HG03060 (cell line): ENCODE measurements around the gene KIF16B.
"Not testable (repeated sequence)": the region's sequence is repeated elsewhere in the genome, so short reads cannot be mapped to it uniquely, and the experiment has no call there.

Experiments
- ATAC-seq: cut with Tn5 transposase; IDR thresholded peaks from one replicate; pipeline ENCODE4 v1.9.1; 2021; ENCODE audit warnings: low read depth, moderate number of reproducible peaks; ENCODE audit not compliant: unreplicated experiment

The KIF16B gene

GRCh38 chr20:16271450-16271849 lies 301.8 kb downstream of the KIF16B start:
- ATAC-seq, result no peak

- no peak for ATAC-seq
Measured at GRCh38 chr20:16270989-16271388, 302.3 kb downstream of the KIF16B start.

- ATAC-seq, result no peak
Measured at GRCh38 chr20:16270314-16270931, 302.8 kb downstream of the KIF16B start.

DNA sequence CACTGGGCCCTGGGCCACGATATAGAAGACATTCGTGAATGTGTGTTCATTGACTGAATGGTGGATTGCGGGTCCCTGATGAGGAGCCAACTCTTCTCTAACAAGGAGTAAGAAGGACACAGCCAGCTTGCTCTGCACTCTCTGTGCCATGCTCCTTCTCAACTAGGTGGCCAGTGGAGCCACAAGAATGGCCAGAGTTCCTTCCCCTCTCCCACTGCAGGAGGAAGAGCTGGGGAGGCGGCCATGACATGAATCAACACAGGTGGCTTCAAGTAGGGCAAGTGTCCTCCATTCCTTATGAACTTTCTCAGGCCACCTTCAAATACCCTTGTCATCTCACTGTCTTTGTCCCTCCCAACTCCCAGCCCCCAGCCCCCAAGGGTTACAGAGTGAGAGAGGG lies 305.7 kb downstream of the KIF16B start:
- ATAC-seq, result no peak

DNA sequence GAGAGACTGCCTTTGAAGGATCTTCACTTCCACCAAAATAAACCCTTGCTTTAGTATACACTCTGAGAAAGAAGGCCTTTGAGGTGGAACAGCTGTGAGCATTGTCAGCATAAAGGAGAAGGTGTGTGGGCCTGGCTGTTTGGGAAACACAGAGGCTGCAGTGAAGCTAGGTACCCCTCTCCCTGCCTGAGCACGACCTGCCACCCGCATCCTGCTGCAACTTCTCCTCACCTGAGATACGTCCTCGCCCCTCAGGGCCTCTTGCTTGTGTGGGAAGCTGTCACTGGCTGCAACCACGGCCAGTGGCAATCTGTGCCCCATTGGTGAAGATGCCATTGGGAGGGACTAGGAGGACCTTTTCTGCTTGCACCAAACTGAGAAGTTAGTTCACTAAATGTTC lies 307.9 kb downstream of the KIF16B start:
- ATAC-seq, result no peak

GRCh38 chr20:16263582-16263981 lies 309.7 kb downstream of the KIF16B start:
- ATAC-seq, result no peak

GRCh38 chr20:16262594-16262993 lies 310.7 kb downstream of the KIF16B start:
- no peak for ATAC-seq

- ATAC-seq, result no peak
Measured at GRCh38 chr20:16261733-16262273, 311.4 kb downstream of the KIF16B start.

- no peak for ATAC-seq
Measured at GRCh38 chr20:16260911-16261310, 312.3 kb downstream of the KIF16B start.

GRCh38 chr20:16260133-16260532 lies 313.1 kb downstream of the KIF16B start:
- not testable (repeated sequence) for ATAC-seq

DNA sequence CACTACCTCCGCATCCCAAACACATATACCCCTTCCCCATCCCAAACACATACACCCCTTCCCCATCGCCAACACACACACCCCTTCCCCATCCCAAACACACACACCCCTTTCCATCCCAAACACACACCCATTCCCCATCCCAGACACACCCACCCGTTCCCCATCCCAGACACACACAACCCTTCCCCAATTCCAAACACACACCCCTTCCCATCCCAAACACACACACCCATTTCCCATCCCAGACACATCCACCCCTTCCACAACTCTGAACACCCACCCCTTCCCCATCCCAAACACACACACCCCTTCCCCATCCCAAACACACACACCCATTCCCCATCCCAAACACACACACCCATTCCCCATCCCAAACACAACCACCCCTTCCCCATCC lies 314.5 kb downstream of the KIF16B start:
- no peak for ATAC-seq

DNA sequence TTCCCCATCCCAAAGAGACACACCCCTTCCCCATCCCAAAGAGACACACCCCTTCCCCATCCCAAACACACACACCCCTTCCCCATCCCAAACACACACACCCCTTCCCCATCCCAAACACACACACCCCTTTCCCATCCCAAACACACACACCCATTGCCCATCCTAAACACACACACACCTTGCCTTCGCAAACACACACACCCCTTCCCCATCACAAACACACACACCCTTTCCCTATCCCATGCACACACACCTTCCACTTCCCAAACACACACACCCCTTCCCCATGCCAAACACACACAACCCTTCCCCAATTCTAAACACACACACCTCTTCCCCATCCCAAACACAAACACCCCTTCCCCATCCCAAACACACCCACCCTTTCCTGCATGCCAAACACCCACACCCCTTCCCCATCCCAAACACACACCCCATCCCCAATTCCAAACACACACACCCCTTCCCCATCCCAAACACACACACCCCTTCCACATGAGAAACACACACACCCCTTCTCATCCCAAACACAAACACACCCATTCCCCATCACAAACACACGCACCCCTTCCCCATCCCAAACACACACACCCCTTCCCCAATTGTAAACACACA lies 315.3 kb downstream of the KIF16B start:
- no peak for ATAC-seq

- ATAC-seq, result no peak
Measured at GRCh38 chr20:16257021-16257420, 316.2 kb downstream of the KIF16B start.

- no peak for ATAC-seq
Measured at GRCh38 chr20:16246870-16247269, 326.4 kb downstream of the KIF16B start.

- ATAC-seq, result no peak
Measured at GRCh38 chr20:16246291-16246690, 327.0 kb downstream of the KIF16B start.

DNA sequence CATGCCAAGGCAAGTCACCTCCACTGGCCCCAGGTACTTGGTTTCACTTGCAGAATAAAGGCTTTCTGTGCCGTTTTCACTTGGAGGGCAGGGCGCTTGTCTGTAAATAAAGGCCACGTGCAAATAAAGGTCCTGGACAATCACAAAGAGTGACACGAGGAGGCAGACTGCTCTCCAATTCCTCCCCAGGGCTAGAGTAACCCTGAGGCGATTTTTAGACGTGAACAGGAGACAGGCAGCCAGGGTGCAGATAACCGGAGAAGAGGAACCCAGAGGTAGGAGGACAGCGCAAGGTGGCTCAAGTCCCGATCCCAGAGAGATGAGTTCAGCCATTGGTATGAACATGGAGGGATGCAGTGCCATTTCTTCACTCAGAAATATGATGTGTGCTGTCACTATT lies 327.4 kb downstream of the KIF16B start:
- ATAC-seq, result no peak

DNA sequence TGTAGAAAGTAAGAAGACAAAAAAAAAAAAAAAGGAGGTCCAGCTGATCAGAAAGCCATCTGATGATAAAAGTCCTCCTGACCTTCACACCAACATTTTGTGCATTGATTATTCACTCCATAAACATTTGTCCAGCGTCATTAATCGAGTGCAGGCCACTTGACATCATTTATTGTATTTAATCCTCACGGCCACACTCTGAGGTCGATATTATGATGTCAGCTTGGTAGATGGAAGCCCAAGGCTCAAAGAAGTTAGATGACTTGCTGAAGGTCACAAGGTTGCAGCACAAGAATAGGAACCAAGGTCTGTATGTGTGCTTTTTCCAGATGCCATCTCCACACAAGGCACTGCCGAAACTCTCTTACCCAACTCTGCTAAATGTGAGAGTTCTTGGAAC lies 328.4 kb downstream of the KIF16B start:
- no peak for ATAC-seq

GRCh38 chr20:16243470-16243869 lies 329.8 kb downstream of the KIF16B start:
- no peak for ATAC-seq

GRCh38 chr20:16241911-16242310 lies 331.3 kb downstream of the KIF16B start:
- ATAC-seq, result no peak

GRCh38 chr20:16240355-16240754 lies 332.9 kb downstream of the KIF16B start:
- no peak for ATAC-seq

GRCh38 chr20:16236589-16237241 lies 336.5 kb downstream of the KIF16B start:
- ATAC-seq, result no peak

- ATAC-seq, result no peak
Measured at GRCh38 chr20:16230402-16230801, 342.8 kb downstream of the KIF16B start.
